GM12878 (cell line): ENCODE results near the gene CYSRT1. TPM values are rescaled to one million over a fixed set of nuclear protein-coding genes. Genes with fewer than 3 reads are reported as not detected.

Experiments used
- ATAC-seq: fragments of 200-7000 bp; cut with Tn5 transposase; 3 replicates; pipeline ENCODE4 v1.9.1; 2020; ENCODE audit warnings: mild to moderate bottlenecking, moderate library complexity
- BruUV-seq: library from RNA; stranded (reverse); fragments of 400-500 nt; replicated peaks from 2 replicates; lab custom pipeline; 2021; lab: Mats Ljungman, UMichigan
- CTCF ChIA-PET: fragments of 300-600 bp; sonication (Branson Sonifier 250); formaldehyde crosslinking; extraction: SDS; loops from one replicate; lab custom pipeline; 2021; ENCODE audit warnings: inconsistent platforms; lab: Yijun Ruan, JAX
- POLR2A ChIA-PET: fragments of 350-600 bp; formaldehyde crosslinking; extraction: SDS; loops from one replicate; lab custom pipeline; 2021; ENCODE audit warnings: inconsistent platforms; lab: Charles Lee
- RAD21 ChIA-PET: fragments of 300-600 bp; sonication (Branson Sonifier 250); formaldehyde crosslinking; loops from one replicate; lab custom pipeline; 2023; ENCODE audit warnings: antibody characterized with exemption; ENCODE audit not compliant: unreplicated experiment; lab: Charles Lee
- SMC1A ChIA-PET: fragments of 300-600 bp; sonication (Branson Sonifier 250); formaldehyde crosslinking; loops from one replicate; lab custom pipeline; 2023; ENCODE audit not compliant: unreplicated experiment, uncharacterized antibody; lab: Charles Lee
- DNase-seq: peaks from one replicate; pipeline ENCODE4 v3.0.0-alpha.2; 2011; ENCODE audit warnings: low read depth, low spot score
- FAIRE-seq: peaks from 3 replicates; lab custom pipeline; 2011; peaks lifted over from hg19 to GRCh38; lab: Jason Lieb, UNC
- H2AFZ ChIP-seq: 2 replicates; pipeline ENCODE4 v1.6.0; 2011; ENCODE audit warnings: low read depth, low read length, control low read depth; ENCODE audit not compliant: control insufficient read depth
- H3K27ac ChIP-seq: 2 replicates; pipeline ENCODE4 v1.5.1; 2011; ENCODE audit warnings: control low read depth; ENCODE audit not compliant: control insufficient read depth, insufficient read depth
- H3K27me3 ChIP-seq, 2 experiments: replicated peaks in 1 of 2; 2 replicates each; pipeline versions ENCODE4 v1.6.0 to v1.6.1; 2011; ENCODE audit warnings: low read length in 1 of 2; ENCODE audit not compliant: control insufficient read depth in 2 of 2, insufficient read depth in 2 of 2
- H3K36me3 ChIP-seq, 2 experiments: 2 replicates each; pipeline ENCODE4 v1.5.1; 2011; ENCODE audit warnings: low read length in 1 of 2; ENCODE audit not compliant: control insufficient read depth in 2 of 2, insufficient read depth in 2 of 2
- H3K4me1 ChIP-seq: 2 replicates; pipeline ENCODE4 v1.6.1; 2011; ENCODE audit warnings: mild to moderate bottlenecking, low read length, moderate library complexity, mixed read lengths; ENCODE audit not compliant: control insufficient read depth, insufficient read depth
- H3K4me2 ChIP-seq: 2 replicates; pipeline ENCODE4 v1.6.0; 2011; ENCODE audit warnings: control low read depth; ENCODE audit not compliant: control insufficient read depth, insufficient read depth
- H3K4me3 ChIP-seq: fragments of 200-600 bp; sonication (generic); 2 replicates; pipeline ENCODE4 v1.5.1; 2016
- H3K79me2 ChIP-seq: 2 replicates; pipeline ENCODE4 v1.6.0; 2011; ENCODE audit warnings: low read length; ENCODE audit not compliant: control insufficient read depth, insufficient read depth
- H3K9ac ChIP-seq: 2 replicates; pipeline ENCODE4 v1.8.0; 2011; ENCODE audit warnings: low read length, control low read depth, mixed read lengths; ENCODE audit not compliant: control insufficient read depth, insufficient read depth
- H3K9me3 ChIP-seq: replicated peaks from 3 replicates; pipeline ENCODE4 v1.5.1; 2011; ENCODE audit warnings: mild to moderate bottlenecking, low read length; ENCODE audit not compliant: control insufficient read depth, insufficient read depth
- H4K20me1 ChIP-seq: 2 replicates; pipeline ENCODE4 v1.6.0; 2011; ENCODE audit not compliant: control insufficient read depth, insufficient read depth
- CBX3 ChIP-seq: fragments of 200-600 bp; sonication (generic); IDR thresholded peaks from 2 replicates; pipeline ENCODE4 v1.6.1; 2016; ENCODE audit warnings: low read depth, borderline replicate concordance
- FOXM1 ChIP-seq: IDR thresholded peaks from 2 replicates; pipeline ENCODE4 v1.6.1; 2012; ENCODE audit warnings: low read depth, mild to moderate bottlenecking, inconsistent platforms, low read length, moderate library complexity
- HDGF ChIP-seq: fragments of 450-650 bp; IDR thresholded peaks from 2 replicates; pipeline ENCODE4 v1.6.1; 2016; ENCODE audit warnings: antibody characterized with exemption
- KDM1A ChIP-seq: fragments of 200-600 bp; sonication (generic); IDR thresholded peaks from 2 replicates; pipeline ENCODE4 v1.6.1; 2016; ENCODE audit warnings: borderline replicate concordance
- MEF2B ChIP-seq: fragments of 450-650 bp; IDR thresholded peaks from 2 replicates; pipeline ENCODE4 v1.6.1; 2018; ENCODE audit warnings: mild to moderate bottlenecking, moderate library complexity; ENCODE audit not compliant: partially characterized antibody, poor library complexity, severe bottlenecking
- RAD51 ChIP-seq: fragments of 450-650 bp; IDR thresholded peaks from 2 replicates; pipeline ENCODE4 v1.6.1; 2016; ENCODE audit warnings: moderate library complexity, mild to moderate bottlenecking, inconsistent platforms
- ZNF592 ChIP-seq: fragments of 450-650 bp; IDR thresholded peaks from 2 replicates; pipeline ENCODE4 v1.6.1; 2017; ENCODE audit warnings: mild to moderate bottlenecking, moderate library complexity
- WGBS: methylation state at CpG from one replicate; pipeline ENCODE4 v1.1.6; 2016; ENCODE audit warnings: low lambda C conversion rate; ENCODE audit not compliant: insufficient replicate concordance, insufficient coverage; ENCODE audit errors: missing lambda C conversion rate; 5-methylcytosine and 5-hydroxymethylcytosine counted together
- in situ Hi-C: fragments of 300-500 bp; cut with MboI; formaldehyde crosslinking; loops from 9 replicates; pipeline ENCODE4 v1.14.3; 2018; ENCODE audit warnings: mixed read lengths
- intact Hi-C: fragments of 100-400 bp; cut with micrococcal nuclease; formaldehyde crosslinking; loops from one replicate; pipeline ENCODE4 v1.14.2; 2022; ENCODE audit not compliant: unreplicated experiment
- polyA plus RNA-seq, 11 experiments: library from polyadenylated mRNA; depleted of rRNA in 4 of 11; unstranded in 6 of 11; stranded (reverse) in 5 of 11; fragments of >200 nt; fragmentation: Nextera tagmentation in 4 of 11; fragmentation: Illumina TruSeq in 1 of 11; extraction: Ambion mirVana in 4 of 11; extraction: Trizol in 1 of 11; gene quantifications; 1 replicate in 1 of 11; 2 replicates in 10 of 11; pipeline versions ENCODE4 v1.2.1 to v1.2.3, GENCODE V29; 2011 to 2016; ENCODE audit warnings: inconsistent platforms in 2 of 11, missing spikeins in 2 of 11, low read depth in 1 of 11
- total RNA-seq, 4 experiments: library from RNA; depleted of rRNA in 3 of 4; stranded (reverse); fragments of >200 nt in 3 of 4; fragmentation: Illumina TruSeq in 1 of 4; extraction: Trizol in 1 of 4; gene quantifications; 2 replicates each; pipeline versions ENCODE4 v1.2.1 to v1.2.3, GENCODE V29; 2013 to 2021

CYSRT1 gene
- total and polyA plus RNA-seq, 10 of the 15 experiments (the other 5 are each of a cell fraction or from before 2014, with no cell fraction given): 0.24 to 3.6 (median 0.97) TPM; not detected in 1

GRCh38 chr9:137232101-137232500 is 7.1 kb downstream of the CYSRT1 start (continued):
- TF ChIP-seq ZNF592: no peak

DNA sequence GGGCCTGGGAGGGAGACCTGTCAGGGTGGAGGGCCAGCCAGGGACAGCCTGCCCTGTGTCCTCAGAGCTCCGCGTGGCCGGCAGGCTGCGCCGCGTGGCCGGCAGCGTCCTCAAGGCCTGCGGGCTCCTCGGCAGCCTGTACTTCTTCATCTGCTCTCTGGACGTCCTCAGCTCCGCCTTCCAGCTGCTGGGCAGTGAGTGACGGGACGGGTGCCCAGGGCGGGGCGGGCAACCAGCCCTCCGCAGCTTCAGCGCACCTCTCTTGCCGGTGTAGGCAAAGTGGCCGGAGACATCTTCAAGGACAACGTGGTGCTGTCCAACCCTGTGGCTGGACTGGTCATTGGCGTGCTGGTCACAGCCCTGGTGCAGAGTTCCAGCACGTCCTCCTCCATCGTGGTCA is 7.5 kb downstream of the CYSRT1 start:
- Histone ChIP-seq H3K79me2 (no peaks in the 10 kb centered on the region), H3K27me3 (no peaks in the 10 kb centered on the region), H3K4me3 (no peak overlapping the region), H4K20me1 (no peaks in the 10 kb centered on the region), H3K36me3 (no peaks in the 10 kb centered on the region), H3K4me1 (peaks cover 15% of the 10 kb centered on the region), H3K4me2 (no peak overlapping the region), H2AFZ (no peak overlapping the region), H3K9ac (no peak overlapping the region), H3K27ac (no peak overlapping the region), H3K9me3 (no peaks in the 10 kb centered on the region)
- ATAC-seq (no peak), DNase-seq (no peak), FAIRE-seq (no peak)
- ChIA-PET SMC1A (no interaction called here), POLR2A (no interaction called here), CTCF (no interaction called here), RAD21 (no interaction called here)
- 59% methylated on average over 24 of the region's 24 CpGs for WGBS
- no peak for TF ChIP-seq RAD51
- TF ChIP-seq FOXM1: no peak
- TF ChIP-seq MEF2B: no peak
- TF ChIP-seq CBX3: no peak
- no peak for TF ChIP-seq HDGF
- TF ChIP-seq KDM1A: no peak
- intact Hi-C loops (no loop called here), in situ Hi-C loops (no loop called here)
- BruUV-seq: no TSS peak
